HL-60 (cell line): ENCODE results near the gene ZNF440.
"Not testable (repeated sequence)": the region's sequence is repeated elsewhere in the genome, so short reads cannot be mapped to it uniquely, and the experiment has no call there.

Experiments
- DNase-seq, 2 experiments: peaks; one replicate each; pipeline ENCODE4 v3.0.0-alpha.2; 2010 to 2020; ENCODE audit warnings: low read depth in 1 of 2, low spot score in 1 of 2
- H3K27ac ChIP-seq: fragments of 250-450 bp; sonication (Bioruptor Pico); replicated peaks from 2 replicates; pipeline ENCODE4 v1.5.1; 2020; ENCODE audit warnings: mild to moderate bottlenecking, moderate library complexity
- H3K27me3 ChIP-seq: fragments of 250-450 bp; sonication (Bioruptor Pico); 2 replicates; pipeline ENCODE4 v1.5.1; 2021; ENCODE audit warnings: mild to moderate bottlenecking, moderate library complexity; ENCODE audit not compliant: insufficient read depth, poor library complexity, severe bottlenecking
- H3K4me3 ChIP-seq: replicated peaks from 2 replicates; pipeline ENCODE4 v1.5.1; 2011; ENCODE audit warnings: mild to moderate bottlenecking, control low read depth, low read length; ENCODE audit not compliant: insufficient read depth
- CTCF ChIP-seq: IDR thresholded peaks from one replicate; pipeline ENCODE4 v1.5.1; 2011; ENCODE audit warnings: low read length, control low read depth, inconsistent platforms; ENCODE audit not compliant: insufficient read depth
- GABPA ChIP-seq: IDR thresholded peaks from 2 replicates; pipeline ENCODE4 v1.6.1; 2012; ENCODE audit warnings: low read depth
- POLR2AphosphoS5 ChIP-seq: IDR thresholded peaks from 2 replicates; pipeline ENCODE4 v1.6.1; 2012; ENCODE audit warnings: low read depth
- REST ChIP-seq: IDR thresholded peaks from 2 replicates; pipeline ENCODE4 v1.6.1; 2012; ENCODE audit warnings: low read depth; ENCODE audit not compliant: insufficient replicate concordance
- SPI1 ChIP-seq: IDR thresholded peaks from 2 replicates; pipeline ENCODE4 v1.6.1; 2012; ENCODE audit warnings: low read depth, mild to moderate bottlenecking, borderline replicate concordance

The ZNF440 gene

GRCh38 chr19:11872624-11873023 is 58.6 kb downstream of the ZNF440 start:
- Histone ChIP-seq H3K27ac (no peak overlapping the region), H3K27me3 (no peaks in the 10 kb centered on the region), H3K4me3 (no peak overlapping the region)
- TF ChIP-seq SPI1 (no peak), REST (no peak)
- no peak for DNase-seq

- Histone ChIP-seq H3K4me3 (no peak overlapping the region), H3K27me3 (no peaks in the 10 kb centered on the region), H3K27ac (no peak overlapping the region)
- TF ChIP-seq GABPA (no peak), POLR2AphosphoS5 (no peak), SPI1 (no peak), CTCF (no peak), REST (no peak)
- no peak for DNase-seq
These were observed 59.7 kb downstream of the ZNF440 start for GRCh38 chr19:11873762-11874161.

GRCh38 chr19:11879687-11880266 is 65.7 kb downstream of the ZNF440 start:
- not testable (repeated sequence) for H3K27me3 ChIP-seq, H3K4me3 ChIP-seq, H3K27ac ChIP-seq, DNase-seq

GRCh38 chr19:11880598-11880997 is 66.5 kb downstream of the ZNF440 start:
- H3K27me3 ChIP-seq: no peaks in the 10 kb centered on the region
- no peak overlapping the region for H3K4me3 ChIP-seq
- no peak for DNase-seq
- H3K27ac ChIP-seq: no peak overlapping the region
- TF ChIP-seq REST (no peak), CTCF (no peak), POLR2AphosphoS5 (no peak), GABPA (no peak), SPI1 (no peak)
